ENCODE data around the gene APBA2. TPM values are rescaled to one million over a fixed set of nuclear protein-coding genes. Genes with fewer than 3 reads are reported as not detected.

Gene APBA2
- total and polyA plus RNA-seq, 10 of the 15 experiments (the other 5 are each of a cell fraction or from before 2014, with no cell fraction given): 0.06 to 0.26 (median 0.07) TPM; not detected in 7

- TF ChIP-seq REST (IDR thresholded peaks at IDR 0.05; ENCODE audit: low read depth, low read length) (no peak), MXI1 (IDR thresholded peaks at IDR 0.05; ENCODE audit: low read depth, low read length) (no peak), RBBP5 (conservative IDR thresholded peaks at IDR 0.05) (no peak), ZSCAN29 (IDR thresholded peaks at IDR 0.05) (no peak), RCOR1 (conservative IDR thresholded peaks at IDR 0.05; ENCODE audit: low read depth, low read length) (no peak), ZZZ3 (IDR thresholded peaks at IDR 0.05; ENCODE audit: control insufficient read depth, insufficient read length, low read depth) (no peak)
Measured at GRCh38 chr15:29032751-29033150, 147.0 kb downstream of the APBA2 start (continued).

- DNase-seq (ENCODE audit: low read depth, low spot score): no peak
- intact Hi-C loops (cut with micrococcal nuclease; ENCODE audit: unreplicated experiment) (no loop called here), in situ Hi-C loops (cut with MboI) (no loop called here)
- Histone ChIP-seq H2AFZ (ENCODE audit: control insufficient read depth, low read depth, low read length) (no peak overlapping the region), H3K36me3 (ENCODE audit: control insufficient read depth in 2 of 2, insufficient read depth in 2 of 2, low read length in 1 of 2) (no peaks in the 10 kb centered on the region), H3K4me2 (ENCODE audit: control insufficient read depth, insufficient read depth) (no peak overlapping the region), H3K27me3 (replicated peaks in 1 of 2; ENCODE audit: control insufficient read depth in 2 of 2, insufficient read depth in 2 of 2, low read length in 1 of 2) (no peaks in the 10 kb centered on the region), H3K4me3 (no peak overlapping the region), H3K4me1 (ENCODE audit: control insufficient read depth, insufficient read depth, low read length) (no peaks in the 10 kb centered on the region; the same call in 1 of the 2 replicates), H3K9ac (ENCODE audit: control insufficient read depth, insufficient read depth, low read length) (no peak overlapping the region), H3K27ac (ENCODE audit: control insufficient read depth, insufficient read depth) (no peak overlapping the region), H3K9me3 (replicated peaks; ENCODE audit: control insufficient read depth, insufficient read depth, low read length) (no peaks in the 10 kb centered on the region), H3K79me2 (ENCODE audit: control insufficient read depth, insufficient read depth, low read length) (no peaks in the 10 kb centered on the region), H4K20me1 (ENCODE audit: control insufficient read depth, insufficient read depth) (no peaks in the 10 kb centered on the region)
- BruUV-seq (replicated peaks): no TSS peak
- WGBS (ENCODE audit: insufficient coverage, insufficient replicate concordance, low lambda C conversion rate, missing lambda C conversion rate): 60% methylated on average over 3 of the region's 3 CpGs
- SMC1A ChIA-PET (ENCODE audit: uncharacterized antibody, unreplicated experiment): no interaction called here
- no peak for ATAC-seq
- CTCF ChIA-PET: no interaction called here
- POLR2A ChIA-PET: no interaction called here
- RAD21 ChIA-PET (ENCODE audit: unreplicated experiment): no interaction called here
- no peak for FAIRE-seq
- TF ChIP-seq PRDM15 (CRISPR knock-in tag; IDR thresholded peaks at IDR 0.05): no peak
- TF ChIP-seq POU2F2 (IDR thresholded peaks at IDR 0.05; ENCODE audit: borderline replicate concordance, low read depth, low read length): no peak
- TF ChIP-seq CEBPZ (IDR thresholded peaks at IDR 0.05; ENCODE audit: low read depth, low read length): no peak
- TF ChIP-seq EGR1 (IDR thresholded peaks at IDR 0.05; ENCODE audit: borderline replicate concordance in 1 of 2, low read depth in 2 of 2, low read length in 2 of 2): no peak
- TF ChIP-seq MEF2B (IDR thresholded peaks at IDR 0.05; ENCODE audit: partially characterized antibody, poor library complexity, severe bottlenecking): no peak
- no peak for TF ChIP-seq IRF4 (IDR thresholded peaks at IDR 0.05; ENCODE audit: low read depth, low read length)
- TF ChIP-seq CHD4 (IDR thresholded peaks at IDR 0.05): no peak
- no peak for TF ChIP-seq ZNF384 (IDR thresholded peaks at IDR 0.05; ENCODE audit: borderline replicate concordance, low read depth, low read length)
Measured at GRCh38 chr15:29034151-29034550, 148.4 kb downstream of the APBA2 start.
